ENCODE measurements around the gene EMILIN1.
"Not testable (repeated sequence)": the region's sequence is repeated elsewhere in the genome, so short reads cannot be mapped to it uniquely, and the experiment has no call there.

Gene EMILIN1

DNA sequence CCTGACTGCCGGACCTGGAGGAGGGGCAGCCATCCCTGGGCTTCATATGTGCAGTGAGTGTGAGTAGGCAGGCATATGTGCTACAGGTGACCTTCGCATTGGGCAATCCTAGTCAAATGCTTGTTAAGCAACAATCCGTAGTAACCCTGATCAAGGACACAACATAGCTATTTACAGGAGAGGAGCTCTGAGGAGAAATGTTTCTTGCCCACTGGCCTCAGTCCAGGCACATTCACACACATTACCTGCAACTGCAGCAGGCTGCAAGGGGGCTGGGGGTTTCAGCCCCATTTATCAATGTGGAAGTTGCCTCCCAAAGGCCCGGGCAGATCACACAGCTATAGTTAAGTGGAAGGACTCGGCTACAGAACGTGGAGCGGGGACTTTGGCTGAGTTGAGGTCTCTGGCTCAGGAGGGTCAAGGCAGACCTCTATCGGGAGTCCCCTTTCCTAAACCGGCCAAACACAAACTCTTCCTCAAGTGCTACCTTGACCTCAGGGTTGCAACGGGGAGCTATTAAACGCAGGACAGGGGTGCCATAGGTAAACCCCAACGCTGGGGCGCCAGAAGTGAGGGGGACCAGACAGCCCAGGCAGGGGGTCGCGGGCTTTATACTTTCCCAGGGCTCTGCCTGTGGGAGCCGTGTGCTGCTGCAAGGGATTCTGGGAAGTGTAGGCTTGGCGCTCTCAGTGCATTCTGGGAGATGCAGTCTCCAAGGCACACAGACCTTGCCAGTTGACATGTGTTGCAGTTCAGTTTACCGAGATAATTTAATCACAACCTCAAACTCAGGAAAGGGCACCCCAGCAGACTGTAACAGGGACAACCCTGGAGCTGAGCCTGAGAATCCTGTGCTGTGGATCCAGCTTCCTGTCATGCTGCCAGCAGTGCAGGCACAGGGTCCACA lies 17.6 kb downstream of the EMILIN1 start:
- peak in 2 of 5 donors; percentile 18 to 48 for DNase-seq

DNA sequence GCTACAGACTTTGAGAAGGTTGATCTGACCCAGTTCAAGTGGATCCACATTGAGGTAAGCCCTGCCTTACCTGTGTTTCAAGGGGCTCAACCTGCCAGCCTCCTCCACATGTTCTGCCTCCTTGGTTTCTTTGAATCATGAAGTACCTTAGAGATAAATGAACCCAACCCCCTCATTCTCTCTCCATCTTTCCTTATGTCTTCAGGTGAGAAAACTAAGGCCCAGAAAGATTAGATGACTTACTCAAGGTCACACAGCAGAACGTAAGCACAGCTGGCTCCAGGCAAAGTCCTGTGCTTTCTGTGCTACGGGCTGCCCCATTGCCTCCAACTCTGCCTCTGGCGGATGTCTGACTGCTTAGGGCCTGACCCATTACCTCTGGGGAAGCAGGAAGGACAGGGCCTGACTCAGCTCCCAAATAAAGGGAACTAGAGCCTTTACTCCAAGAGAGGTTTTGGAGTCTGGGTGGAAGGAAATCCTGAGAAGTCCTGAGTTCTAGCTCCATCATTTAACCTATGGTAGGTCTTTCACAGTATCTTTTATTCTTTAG lies 18.4 kb downstream of the EMILIN1 start:
- no peak for DNase-seq

DNA sequence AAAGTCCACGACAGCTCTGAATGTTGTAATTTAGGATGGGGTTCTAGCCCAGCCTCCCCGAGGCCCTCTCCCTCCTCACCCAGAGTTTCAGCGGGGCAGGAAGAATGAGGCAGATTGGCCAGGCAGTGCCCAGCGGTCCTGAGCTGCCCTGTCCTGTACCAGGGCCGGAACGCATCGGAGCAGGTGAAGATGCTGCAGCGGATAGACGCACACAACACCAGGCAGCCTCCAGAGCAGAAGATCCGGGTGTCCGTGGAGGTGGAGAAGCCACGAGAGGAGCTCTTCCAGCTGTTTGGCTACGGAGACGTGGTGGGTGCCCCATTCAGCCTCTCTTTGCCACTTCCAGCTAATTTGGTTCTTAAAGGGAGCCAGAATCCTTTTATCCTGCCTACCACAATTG lies 18.9 kb downstream of the EMILIN1 start:
- DNase-seq, result no peak

DNA sequence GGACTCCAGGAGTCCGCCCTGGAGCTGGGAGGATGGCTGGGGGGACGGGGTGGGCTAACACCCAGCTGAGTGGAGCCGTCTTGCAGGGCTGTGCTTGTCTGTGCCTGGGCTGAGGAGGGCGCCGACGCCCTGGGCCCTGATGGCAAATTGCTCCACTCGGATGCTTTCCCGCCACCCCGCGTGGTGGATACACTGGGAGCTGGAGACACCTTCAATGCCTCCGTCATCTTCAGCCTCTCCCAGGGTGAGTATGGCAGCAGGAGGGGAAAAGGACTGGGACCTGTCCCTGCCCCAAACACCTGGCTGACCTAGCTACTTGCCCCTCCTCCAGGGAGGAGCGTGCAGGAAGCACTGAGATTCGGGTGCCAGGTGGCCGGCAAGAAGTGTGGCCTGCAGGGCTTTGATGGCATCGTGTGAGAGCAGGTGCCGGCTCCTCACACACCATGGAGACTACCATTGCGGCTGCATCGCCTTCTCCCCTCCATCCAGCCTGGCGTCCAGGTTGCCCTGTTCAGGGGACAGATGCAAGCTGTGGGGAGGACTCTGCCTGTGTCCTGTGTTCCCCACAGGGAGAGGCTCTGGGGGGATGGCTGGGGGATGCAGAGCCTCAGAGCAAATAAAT lies 21.0 kb downstream of the EMILIN1 start:
- DNase-seq, result no peak

DNA sequence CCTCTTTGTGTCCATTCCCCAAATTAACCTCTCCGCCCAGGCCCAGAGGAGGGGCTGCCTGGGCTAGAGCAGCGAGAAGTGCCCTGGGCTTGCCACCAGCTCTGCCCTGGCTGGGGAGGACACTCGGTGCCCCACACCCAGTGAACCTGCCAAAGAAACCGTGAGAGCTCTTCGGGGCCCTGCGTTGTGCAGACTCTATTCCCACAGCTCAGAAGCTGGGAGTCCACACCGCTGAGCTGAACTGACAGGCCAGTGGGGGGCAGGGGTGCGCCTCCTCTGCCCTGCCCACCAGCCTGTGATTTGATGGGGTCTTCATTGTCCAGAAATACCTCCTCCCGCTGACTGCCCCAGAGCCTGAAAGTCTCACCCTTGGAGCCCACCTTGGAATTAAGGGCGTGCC lies 21.6 kb downstream of the EMILIN1 start:
- DNase-seq, result no peak

DNA sequence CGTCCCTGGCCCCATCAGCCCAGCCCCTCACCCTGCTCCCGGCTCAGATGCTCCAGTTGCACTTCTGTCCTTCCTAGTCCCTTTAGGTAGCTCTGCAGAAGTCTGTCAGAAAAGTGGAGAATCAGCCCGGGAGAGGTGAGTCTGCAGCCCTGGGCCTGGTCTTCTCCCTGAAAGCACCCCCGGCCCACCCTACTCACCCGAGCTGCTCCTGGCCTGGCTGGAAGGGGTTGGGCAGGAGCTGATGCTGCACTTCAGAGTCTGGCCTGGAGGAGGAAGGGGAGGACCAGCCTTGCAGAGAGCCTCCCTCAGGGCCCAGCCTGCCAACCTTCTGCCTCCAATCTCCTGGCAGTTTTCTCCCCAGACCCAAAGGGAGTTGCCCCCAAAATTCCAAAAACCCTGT lies 23.9 kb downstream of the EMILIN1 start:
- DNase-seq, result no peak

DNA sequence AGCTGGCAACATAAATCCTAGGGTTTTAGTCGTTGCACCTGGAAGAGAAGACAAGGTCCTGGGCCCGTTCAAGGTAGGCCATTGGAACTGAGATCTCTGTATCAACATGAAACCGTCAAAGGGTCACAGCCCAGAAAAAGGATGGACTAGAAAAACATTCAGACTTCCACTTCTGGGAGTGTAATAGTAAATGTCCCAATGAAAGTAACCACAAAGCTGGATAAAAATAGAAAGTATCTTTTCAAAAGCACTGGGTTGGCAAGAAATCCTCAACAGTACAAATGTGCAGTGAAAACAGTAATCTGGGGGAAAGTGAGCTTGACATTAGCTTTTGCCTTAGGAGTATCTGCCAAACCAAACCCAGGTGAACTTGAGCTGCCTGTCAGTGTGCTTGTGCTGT lies 27.6 kb downstream of the EMILIN1 start:
- DNase-seq, result no peak

DNA sequence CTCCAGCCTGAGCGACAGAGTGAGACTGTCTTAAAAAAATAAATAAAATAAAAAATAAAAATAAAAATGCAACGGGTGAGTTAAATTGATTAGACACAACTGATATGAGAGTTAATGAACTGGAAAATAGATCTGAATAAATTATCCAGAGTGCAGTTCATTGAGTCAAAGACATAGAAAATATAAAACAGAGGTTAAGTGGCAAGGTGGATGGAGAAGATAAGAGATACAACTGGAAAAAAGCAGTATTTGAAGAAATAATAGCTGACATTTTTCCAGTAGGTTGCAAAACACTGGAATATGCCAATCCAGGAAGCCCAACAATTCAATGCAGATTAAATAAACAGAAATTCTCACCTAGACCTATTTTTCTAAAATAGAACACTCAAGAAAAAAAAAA lies 29.8 kb downstream of the EMILIN1 start:
- DNase-seq, result no peak

DNA sequence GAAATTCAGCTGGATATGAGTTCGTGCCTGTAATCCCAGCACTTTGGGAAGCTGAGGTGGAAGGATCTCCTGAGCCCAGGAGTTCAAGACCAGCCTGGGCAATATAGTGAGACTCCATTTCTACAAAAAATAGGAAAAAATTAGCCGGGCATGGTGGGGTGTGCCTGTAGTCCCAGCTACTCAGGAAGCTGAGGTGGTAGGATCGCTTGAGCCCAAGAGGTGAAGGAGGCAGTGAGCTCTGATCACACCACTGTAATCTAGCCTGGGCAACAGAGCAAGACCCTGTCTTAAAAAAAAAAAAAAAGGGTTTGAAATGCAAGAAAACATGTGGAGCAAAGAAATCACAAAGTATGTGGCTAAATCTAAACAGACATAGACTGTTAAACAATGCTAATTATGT lies 30.7 kb downstream of the EMILIN1 start:
- DNase-seq, result no peak

DNA sequence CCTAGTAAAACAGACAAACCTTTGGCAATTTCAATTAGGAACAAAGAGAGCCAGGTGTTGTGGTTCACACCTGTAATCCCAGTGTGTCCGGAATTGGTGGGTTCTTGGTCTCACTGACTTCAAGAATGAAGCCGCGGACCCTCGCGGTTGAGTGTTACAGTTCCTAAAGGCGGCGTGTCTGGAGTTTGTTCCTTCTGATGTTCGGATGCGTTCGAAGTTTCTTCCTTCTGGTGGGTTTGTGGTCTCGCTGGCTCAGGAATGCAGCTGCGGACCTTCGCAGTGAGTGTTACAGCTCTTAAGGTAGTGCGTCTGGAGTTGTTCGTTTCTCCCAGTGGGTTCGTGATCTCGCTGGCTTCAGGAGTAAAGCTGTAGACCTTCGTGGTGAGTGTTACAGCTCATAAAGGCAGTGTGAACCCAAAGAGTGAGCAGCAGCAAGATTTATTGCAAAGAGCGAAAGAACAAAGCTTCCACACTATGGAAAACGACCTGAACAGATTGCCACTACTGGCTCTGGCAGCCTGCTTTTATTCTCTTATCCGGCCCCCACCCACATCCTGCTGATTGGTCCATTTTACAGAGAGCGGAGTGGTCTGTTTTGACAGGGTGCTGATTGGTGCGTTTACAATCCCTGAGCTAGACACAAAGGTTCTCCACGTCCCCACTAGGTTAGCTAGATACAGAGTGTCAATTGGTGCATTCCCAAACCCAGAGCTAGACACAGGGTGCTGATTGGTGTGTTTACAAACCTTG lies 32.4 kb downstream of the EMILIN1 start:
- DNase-seq, result not testable (repeated sequence)

DNA sequence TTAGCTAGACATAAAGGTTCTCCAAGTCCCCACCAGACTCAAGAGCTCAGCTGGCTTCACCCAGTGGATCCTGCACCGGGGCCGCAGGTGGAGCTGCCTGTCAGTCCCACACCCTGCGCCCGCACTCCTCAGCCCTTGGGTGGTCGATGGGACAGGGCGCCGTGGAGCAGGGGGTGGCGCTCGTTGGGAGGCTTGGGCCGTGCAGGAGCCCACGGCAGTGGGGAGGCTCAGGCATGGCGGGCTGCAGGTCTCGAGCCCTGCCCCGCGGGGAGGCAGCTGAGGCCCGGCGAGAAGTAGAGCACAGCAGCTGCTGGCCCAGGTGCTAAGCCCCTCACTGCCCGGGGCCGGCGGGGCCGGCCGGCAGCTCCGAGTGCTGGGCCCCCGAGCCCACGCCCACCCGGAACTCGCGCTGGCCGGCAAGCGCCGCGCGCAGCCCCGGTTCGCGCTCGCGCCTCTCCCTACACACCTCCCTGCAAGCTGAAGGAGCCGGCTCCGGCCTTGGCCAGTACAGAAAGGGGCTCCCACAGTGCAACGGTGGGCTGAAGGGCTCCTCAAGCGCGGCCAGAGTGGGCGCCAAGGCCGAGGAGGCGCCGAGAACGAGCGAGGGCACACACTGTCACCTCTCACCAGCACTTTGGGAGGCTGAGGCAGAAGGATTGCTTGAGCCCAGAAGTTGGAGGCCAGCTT lies 33.1 kb downstream of the EMILIN1 start:
- not testable (repeated sequence) for DNase-seq

DNA sequence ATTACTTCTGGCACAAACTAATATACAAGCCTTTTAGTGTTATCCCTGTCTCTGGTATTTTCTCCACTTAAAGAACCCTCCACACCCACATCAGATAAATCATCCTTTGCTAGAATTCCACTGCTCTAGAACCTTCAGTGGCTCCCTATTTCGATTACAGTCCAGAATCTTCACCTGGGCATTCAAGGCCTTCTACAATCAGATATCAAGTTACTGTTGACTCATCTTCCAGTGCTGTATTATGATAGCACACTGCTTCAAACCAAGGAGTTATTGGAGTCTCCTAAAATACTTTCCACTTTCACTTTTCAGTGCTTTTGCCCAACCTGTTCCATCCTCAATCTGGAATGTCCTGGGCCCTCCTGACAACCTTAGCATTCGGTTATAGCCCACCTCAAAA lies 37.1 kb downstream of the EMILIN1 start:
- DNase-seq, result no peak

DNA sequence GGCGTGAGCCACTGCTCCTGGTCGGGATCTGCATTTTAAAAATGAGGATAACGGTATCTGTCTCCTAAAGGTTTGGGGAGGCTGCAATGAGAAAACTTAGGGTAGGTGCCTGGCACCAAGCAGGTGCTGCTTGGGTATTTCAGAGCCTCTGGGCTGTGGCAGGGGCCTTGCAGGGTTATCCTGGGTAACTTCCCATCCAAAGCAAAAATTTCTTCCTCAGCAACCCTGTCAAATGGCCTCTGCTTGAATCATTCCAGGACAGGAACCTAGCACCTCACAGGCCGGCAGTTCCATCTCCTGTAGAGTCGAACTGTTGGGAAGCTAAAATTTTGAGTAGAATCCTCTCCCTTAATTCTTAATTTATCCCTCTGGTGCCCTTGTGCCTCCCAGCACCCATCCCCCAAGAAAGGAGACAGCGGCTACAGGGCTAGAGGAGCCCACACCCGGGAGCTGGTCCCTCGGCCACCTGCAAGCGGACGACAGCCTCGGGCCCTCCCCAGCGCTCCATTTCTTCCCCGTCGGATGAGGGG lies 39.6 kb downstream of the EMILIN1 start:
- no peak for DNase-seq

DNA sequence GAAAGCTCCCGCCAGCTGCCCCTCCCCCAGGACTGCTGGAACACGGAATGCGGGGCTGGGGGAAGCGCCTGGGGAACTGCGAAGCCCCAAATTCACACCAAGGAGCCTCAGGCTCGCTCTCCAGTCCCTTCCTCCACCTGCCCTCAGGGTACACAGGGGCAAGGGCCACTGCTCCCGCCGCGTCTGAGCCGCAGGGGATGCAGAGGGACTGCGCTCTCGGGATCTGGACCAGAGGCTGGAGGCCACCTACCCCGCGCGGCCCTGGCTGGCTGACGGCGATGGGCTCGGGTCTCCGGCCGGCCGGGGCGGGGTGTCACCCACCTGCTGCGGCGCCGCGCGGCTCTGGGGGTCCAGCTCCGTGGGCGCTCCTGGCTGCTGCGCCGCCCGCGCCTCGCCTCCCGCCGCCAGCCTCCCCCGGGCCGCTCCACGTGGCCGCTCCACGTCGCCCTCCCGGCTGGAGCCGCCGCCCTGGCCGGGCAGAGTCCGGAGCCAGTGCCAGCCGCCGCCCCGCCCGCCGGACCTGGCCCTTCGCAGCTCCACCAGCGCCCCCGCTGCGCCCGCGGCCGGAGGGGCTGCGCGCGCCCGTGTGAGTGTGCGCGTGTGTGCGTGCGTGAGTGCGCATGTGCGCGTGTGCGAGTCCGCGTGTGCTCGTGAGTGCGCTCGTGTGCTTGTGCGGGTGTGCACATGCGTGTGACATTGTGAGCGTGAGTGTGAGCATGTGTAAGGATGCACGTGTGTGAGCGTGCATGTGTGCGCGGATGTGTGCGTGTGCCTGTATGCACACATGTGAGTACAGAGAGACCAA lies 40.3 kb downstream of the EMILIN1 start, which contains the start of gene CGREF1:
Gene CGREF1, minus strand, starts transcription at position 604 of the 805 bp plus-strand sequence. CDS start 14,762 bp downstream, outside the sequence.
- no peak for DNase-seq

DNA sequence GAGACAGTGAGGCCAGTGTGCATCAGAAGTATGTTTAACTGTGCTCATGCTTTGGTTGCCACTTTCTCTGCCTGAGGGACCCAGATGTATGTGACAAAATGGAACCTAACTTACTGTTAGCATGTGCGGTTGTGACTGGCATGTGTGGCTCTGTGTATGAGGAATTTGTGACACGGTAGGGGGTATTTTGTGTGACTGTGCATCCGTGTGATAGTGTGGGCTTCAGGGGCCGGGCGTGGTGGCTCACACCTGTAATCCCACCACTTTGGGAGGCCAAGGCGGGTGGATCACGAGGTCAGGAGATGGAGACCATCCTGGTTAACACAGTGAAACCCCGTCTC lies 40.9 kb downstream of the EMILIN1 start:
- not testable (repeated sequence) for DNase-seq

DNA sequence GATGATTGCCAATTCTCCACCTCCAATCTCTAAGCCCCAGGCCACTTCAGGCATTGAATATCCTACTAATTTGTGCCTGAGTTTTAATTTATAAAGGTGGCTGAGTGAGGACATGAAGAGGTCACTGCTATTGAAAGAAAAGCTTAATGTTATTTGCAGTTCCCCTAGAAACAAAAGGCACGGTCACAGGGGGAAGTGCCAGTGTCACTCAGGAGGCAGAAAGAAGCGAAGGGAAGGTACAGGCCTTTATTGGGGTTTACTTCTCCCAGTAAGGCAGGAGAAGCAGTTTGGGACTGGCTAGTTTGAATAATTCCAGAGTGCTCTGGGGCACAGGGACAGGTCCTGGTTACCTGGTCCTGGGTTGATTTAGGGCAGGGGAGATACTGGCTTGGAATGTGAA lies 43.5 kb downstream of the EMILIN1 start:
- DNase-seq, result no peak

DNA sequence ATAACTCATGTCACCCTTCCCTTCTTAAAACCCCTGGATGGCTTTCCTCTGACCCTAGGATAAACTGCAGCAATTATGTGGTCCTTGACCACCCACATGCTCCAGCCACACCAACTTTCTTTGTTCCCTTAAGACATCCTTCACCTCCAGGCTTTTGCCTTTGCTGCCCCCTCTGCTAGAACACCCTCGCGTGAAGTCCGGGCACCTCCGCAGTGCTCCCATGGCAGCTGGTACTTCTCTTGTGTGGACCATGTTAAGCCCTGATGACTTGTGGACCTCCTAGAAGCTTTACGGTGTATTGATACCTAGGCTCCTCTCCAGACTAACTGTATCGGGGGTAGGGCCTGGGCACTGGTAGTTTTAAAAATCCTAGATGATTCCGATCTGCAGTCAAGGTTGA lies 44.4 kb downstream of the EMILIN1 start:
- no peak for DNase-seq

DNA sequence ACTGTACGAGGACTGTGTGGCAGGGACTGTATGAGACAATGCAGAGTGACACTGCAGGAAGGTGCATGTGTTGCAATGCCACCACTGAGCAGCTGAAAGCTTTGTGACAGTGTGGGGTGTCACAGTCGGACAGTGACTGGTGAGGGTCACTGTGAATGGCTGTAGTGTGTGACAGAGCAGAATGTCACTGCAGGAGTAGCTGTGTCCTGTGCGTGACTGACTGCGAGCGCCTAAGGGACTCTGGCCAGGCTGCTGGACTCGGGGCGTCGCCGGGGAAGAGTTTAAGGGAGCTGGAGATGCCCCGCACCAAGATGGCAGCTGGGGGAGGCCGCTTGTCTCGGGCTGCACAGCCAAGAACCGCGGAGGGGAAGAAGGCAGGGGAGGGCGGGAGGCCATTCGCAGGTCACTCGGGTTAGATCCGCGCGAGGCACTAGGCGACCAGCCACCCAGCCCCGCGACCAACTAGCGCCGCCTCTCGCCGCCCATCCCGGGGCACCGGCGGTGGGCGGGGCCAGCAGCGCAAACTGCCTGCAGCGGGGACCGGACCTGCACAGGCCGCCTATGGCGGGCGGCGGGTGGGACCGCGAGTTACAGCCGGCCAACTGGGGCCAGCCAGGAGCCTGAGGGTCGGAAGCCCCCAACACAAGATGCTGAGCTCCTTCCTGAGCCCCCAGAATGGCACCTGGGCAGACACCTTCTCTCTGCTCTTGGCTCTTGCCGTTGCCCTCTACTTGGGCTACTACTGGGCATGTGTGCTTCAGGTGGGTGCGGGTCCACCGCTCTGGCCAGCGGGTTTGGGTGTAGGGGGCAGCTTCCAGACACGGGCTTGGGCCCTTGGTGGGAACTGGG lies 45.1 kb downstream of the EMILIN1 start, which contains the start of gene ABHD1:
Gene ABHD1, plus strand, starts transcription at position 514 of the 849 bp plus-strand sequence. Its CDS starts 134 bp downstream, at position 648.
- DNase-seq, result peak; percentile 49 to 68 (median 59)

DNA sequence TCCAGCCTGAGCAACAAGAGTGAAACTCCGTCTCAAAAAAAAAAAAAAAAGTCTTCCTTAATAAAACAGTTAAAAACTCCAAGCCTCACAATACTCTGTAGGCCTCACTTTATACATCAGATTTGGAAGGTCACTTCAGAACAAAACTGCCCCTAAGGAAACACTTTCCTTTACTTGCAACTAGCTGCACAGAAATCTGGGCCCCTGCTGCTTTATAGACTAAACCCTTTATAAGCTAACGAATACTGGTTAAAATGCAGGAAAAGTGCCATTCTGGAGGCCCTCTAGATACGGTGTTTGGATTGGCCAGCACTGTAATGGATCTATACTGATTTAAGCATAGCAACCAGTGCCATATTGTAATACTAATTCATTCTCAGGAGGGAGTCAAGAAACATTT lies 46.7 kb downstream of the EMILIN1 start:
- DNase-seq, result no peak

DNA sequence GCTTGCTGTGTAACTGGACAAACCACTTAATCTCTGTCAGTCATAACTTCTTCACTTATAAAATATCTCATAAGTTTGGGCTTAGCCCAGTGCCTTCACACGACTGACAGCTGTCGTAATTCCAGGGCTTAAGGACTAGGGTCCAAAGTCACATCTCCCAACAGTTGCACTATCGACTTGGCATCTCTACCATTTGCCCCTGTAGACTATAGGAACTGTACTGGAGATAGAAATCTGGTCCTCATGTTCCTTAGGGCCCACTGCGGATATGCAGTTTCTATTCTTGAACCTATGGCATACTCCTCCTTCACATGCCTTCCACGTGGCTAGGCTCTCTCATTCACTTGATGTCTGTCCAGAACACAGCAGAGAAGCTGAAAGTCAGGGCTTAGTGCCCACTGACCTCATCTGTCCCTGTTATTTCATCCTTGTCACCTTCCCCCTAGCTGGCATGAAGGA lies 47.9 kb downstream of the EMILIN1 start:
- DNase-seq, result no peak

All from T-helper 1 cell (primary cell).